CD4-positive, alpha-beta memory T cell (primary cell): ENCODE results near the gene C19orf12. TPM values are rescaled to one million over a fixed set of nuclear protein-coding genes. Genes with fewer than 3 reads are reported as not detected.
A peak's percentile ranks its signal among the peaks of the same experiment; 100 is the strongest.

Experiments used
- CTCF ChIA-PET: fragments of 350-600 bp; sonication (Branson Sonifier 250); formaldehyde crosslinking; loops from one replicate; lab custom pipeline; 2021; ENCODE audit warnings: inconsistent platforms; ENCODE audit not compliant: partially characterized antibody; lab: Charles Lee
- POLR2A ChIA-PET: fragments of 350-600 bp; sonication (Branson Sonifier 250); formaldehyde crosslinking; loops from one replicate; lab custom pipeline; 2021; ENCODE audit not compliant: partially characterized antibody; lab: Charles Lee
- DNase-seq, 5 donors: peaks; one replicate each; pipeline versions ENCODE4 v3.0.0 to v3.0.0-alpha.2; 2020 to 2022; ENCODE audit warnings: mixed read lengths in 1 of 5
- H3K27ac ChIP-seq: one replicate; pipeline ENCODE4 v1.7.0; 2013; ENCODE audit warnings: low read depth, low read length
- H3K27me3 ChIP-seq: 2 replicates; pipeline ENCODE4 v1.7.0; 2013; ENCODE audit warnings: mild to moderate bottlenecking, low read length, moderate library complexity; ENCODE audit not compliant: insufficient read depth
- H3K36me3 ChIP-seq: 2 replicates; pipeline ENCODE4 v1.7.0; 2013; ENCODE audit warnings: mild to moderate bottlenecking, low read length, moderate library complexity; ENCODE audit not compliant: insufficient read depth
- H3K4me1 ChIP-seq: 2 replicates; pipeline ENCODE4 v1.7.0; 2013; ENCODE audit warnings: mild to moderate bottlenecking, low read length, moderate library complexity; ENCODE audit not compliant: insufficient read depth
- H3K4me3 ChIP-seq, 2 donors: one replicate each; pipeline ENCODE4 v1.7.0; 2013; ENCODE audit warnings: low read length in 2 of 2, mild to moderate bottlenecking in 1 of 2
- H3K9me3 ChIP-seq, 2 donors: one replicate each; pipeline ENCODE4 v1.7.0; 2013; ENCODE audit warnings: low read length in 2 of 2, control low read depth in 1 of 2; ENCODE audit not compliant: control insufficient read depth in 1 of 2
- H3K27ac Mint-ChIP-seq, 7 donors: one replicate each; pipeline ENCODE4 v1.8.0; 2020 to 2021; ENCODE audit warnings: mixed read lengths in 7 of 7, mild to moderate bottlenecking in 6 of 7, inconsistent platforms in 3 of 7, moderate library complexity in 3 of 7
- H3K27me3 Mint-ChIP-seq, 2 donors: one replicate each; pipeline ENCODE4 v1.8.0; 2020 to 2021; ENCODE audit warnings: mixed read lengths in 2 of 2
- H3K36me3 Mint-ChIP-seq, 2 donors: one replicate each; pipeline ENCODE4 v1.8.0; 2020 to 2021; ENCODE audit warnings: mixed read lengths in 2 of 2, inconsistent platforms in 1 of 2, mild to moderate bottlenecking in 1 of 2
- H3K4me1 Mint-ChIP-seq, 4 donors: one replicate each; pipeline ENCODE4 v1.8.0; 2020 to 2021; ENCODE audit warnings: mixed read lengths in 4 of 4, mild to moderate bottlenecking in 1 of 4
- H3K4me3 Mint-ChIP-seq, 8 donors: one replicate each; pipeline ENCODE4 v1.8.0; 2020 to 2021; ENCODE audit warnings: mixed read lengths in 8 of 8, mild to moderate bottlenecking in 7 of 8, moderate library complexity in 6 of 8, inconsistent platforms in 3 of 8
- H3K9me3 Mint-ChIP-seq, 8 donors: one replicate each; pipeline ENCODE4 v1.8.0; 2020 to 2021; ENCODE audit warnings: mixed read lengths in 8 of 8, mild to moderate bottlenecking in 5 of 8, inconsistent platforms in 3 of 8, moderate library complexity in 1 of 8
- intact Hi-C: fragments of 100-400 bp; cut with micrococcal nuclease; formaldehyde crosslinking; loops from one replicate; pipeline ENCODE4 v1.15.1; 2023
- polyA plus RNA-seq, 2 donors: library from polyadenylated mRNA; unstranded; fragments of 300-500 nt; fragmentation: Illumina TruSeq; gene quantifications; one replicate each; pipeline ENCODE4 v1.2.3, GENCODE V29; 2021
- total RNA-seq, 2 experiments: library from RNA; stranded (reverse); gene quantifications; one replicate each; pipeline ENCODE4 v1.2.3, GENCODE V29; 2021

C19orf12 gene
- total and polyA plus RNA-seq, 4 experiments from 2014 or later: 22.7 to 30.1 (median 26.4) TPM

GRCh38 chr19:29662278-29662603 is 52.8 kb downstream of the C19orf12 start:
- intact Hi-C loops: no loop called here
- peaks cover 8 to 31% (median 12%) of the 10 kb centered on the region in 4 donors for H3K4me1 Mint-ChIP-seq
- no peak overlapping the region for H3K4me3 ChIP-seq

GRCh38 chr19:29660835-29661234 is 54.2 kb downstream of the C19orf12 start:
- H3K4me3 Mint-ChIP-seq: no peak overlapping the region
- no peaks in the 10 kb centered on the region for H3K36me3 Mint-ChIP-seq
- peaks cover 0 to 1% (median 0%) of the 10 kb centered on the region in 8 donors for H3K9me3 Mint-ChIP-seq
- peak in 1 of 5 donors; percentile 48 for DNase-seq
- Histone ChIP-seq H3K4me3 (no peak overlapping the region), H3K4me1 (peaks cover 7% of the 10 kb centered on the region), H3K9me3 (no peaks in the 10 kb centered on the region), H3K27me3 (no peaks in the 10 kb centered on the region), H3K36me3 (no peaks in the 10 kb centered on the region), H3K27ac (no peak overlapping the region)
- no peaks in the 10 kb centered on the region for H3K27me3 Mint-ChIP-seq
- ChIA-PET CTCF (interaction anchor here (3.2 to 10.1 kb wide), 3 partner anchors 12 to 54 kb away, joined by 18 to 158 read pairs (median 142); partner anchors contain the start of gene C19orf12), POLR2A (interaction anchor here (1.8 to 8.7 kb wide), 3 partner anchors 12 to 54 kb away, joined by 6 to 93 read pairs (median 16); partner anchors contain the start of gene POP4)
- H3K27ac Mint-ChIP-seq: peak overlapping the region in 2 of 7 donors; percentile 66 to 68
- intact Hi-C loops: no loop called here
- peaks cover 4 to 17% (median 6%) of the 10 kb centered on the region in 4 donors for H3K4me1 Mint-ChIP-seq

More at GRCh38 chr19:29662278-29662603, 52.8 kb downstream of the C19orf12 start:
- H3K27ac ChIP-seq: no peak overlapping the region
- peak overlapping the region in 1 of 7 donors; percentile 42 for H3K27ac Mint-ChIP-seq
- POLR2A ChIA-PET: interaction anchor here (1.8 to 8.7 kb wide), 4 partner anchors 10 to 56 kb away, joined by 6 to 138 read pairs (median 54); partner anchors contain the start of genes C19orf12 and POP4
- no peak for DNase-seq
- H3K36me3 Mint-ChIP-seq: peaks cover 4 to 8% of the 10 kb centered on the region in 2 donors
- peaks cover 0 to 1% (median 0%) of the 10 kb centered on the region in 8 donors for H3K9me3 Mint-ChIP-seq
- H3K4me1 ChIP-seq: peaks cover 11% of the 10 kb centered on the region
- H3K36me3 ChIP-seq: no peaks in the 10 kb centered on the region
- H3K4me3 Mint-ChIP-seq: peak overlapping the region in 1 of 8 donors; percentile 44
- no peaks in the 10 kb centered on the region for H3K27me3 Mint-ChIP-seq
- CTCF ChIA-PET: interaction anchor here (1.1 to 10.1 kb wide), 6 partner anchors 10 to 54 kb away, joined by 3 to 158 read pairs (median 80); partner anchors contain the start of genes C19orf12 and POP4
- H3K27me3 ChIP-seq: no peaks in the 10 kb centered on the region
- H3K9me3 ChIP-seq: no peaks in the 10 kb centered on the region

- no peak overlapping the region for H3K27ac ChIP-seq
- Mint-ChIP-seq H3K36me3 (no peaks in the 10 kb centered on the region), H3K4me3 (no peak overlapping the region), H3K4me1 (peaks cover 0 to 11% (median 4%) of the 10 kb centered on the region in 4 donors), H3K27ac (peak overlapping the region in 1 of 7 donors; percentile 38), H3K9me3 (peaks cover 0 to 1% (median 0%) of the 10 kb centered on the region in 8 donors), H3K27me3 (no peaks in the 10 kb centered on the region)
- CTCF ChIA-PET: interaction anchor here (0.6 to 1.6 kb wide), 2 partner anchors 10 to 36 kb away, joined by 3 to 5 read pairs; no protein-coding TSS in a partner anchor
- no peaks in the 10 kb centered on the region for H3K9me3 ChIP-seq
- POLR2A ChIA-PET: interaction anchor here (1.5 kb wide), 1 partner anchor 10 kb away, joined by 4 read pairs; no protein-coding TSS in a partner anchor
- DNase-seq: no peak
- no peaks in the 10 kb centered on the region for H3K27me3 ChIP-seq
- no peak overlapping the region for H3K4me3 ChIP-seq
- H3K36me3 ChIP-seq: no peaks in the 10 kb centered on the region
- H3K4me1 ChIP-seq: no peaks in the 10 kb centered on the region
- intact Hi-C loops: no loop called here
Observed at GRCh38 chr19:29658221-29658991, 56.7 kb downstream of the C19orf12 start.

- Mint-ChIP-seq H3K9me3 (no peaks in the 10 kb centered on the region), H3K36me3 (no peaks in the 10 kb centered on the region), H3K27ac (no peak overlapping the region), H3K27me3 (peaks cover 0 to 2% of the 10 kb centered on the region in 2 donors), H3K4me3 (no peak overlapping the region), H3K4me1 (peaks cover 5 to 11% (median 8%) of the 10 kb centered on the region in 4 donors)
- Histone ChIP-seq H3K36me3 (no peaks in the 10 kb centered on the region), H3K27ac (no peak overlapping the region), H3K4me3 (no peak overlapping the region), H3K9me3 (no peaks in the 10 kb centered on the region), H3K4me1 (peaks cover 6% of the 10 kb centered on the region), H3K27me3 (no peaks in the 10 kb centered on the region)
- DNase-seq: no peak
- intact Hi-C loops: no loop called here
- ChIA-PET POLR2A (no interaction called here), CTCF (no interaction called here)
Observed at GRCh38 chr19:29655648-29656335, 59.3 kb downstream of the C19orf12 start.

GRCh38 chr19:29653398-29653797 is 61.7 kb downstream of the C19orf12 start:
- ChIA-PET CTCF (no interaction called here), POLR2A (no interaction called here)
- no peaks in the 10 kb centered on the region for H3K9me3 ChIP-seq
- H3K36me3 ChIP-seq: no peaks in the 10 kb centered on the region
- Mint-ChIP-seq H3K27me3 (peaks cover 0 to 2% of the 10 kb centered on the region in 2 donors), H3K9me3 (no peaks in the 10 kb centered on the region), H3K27ac (no peak overlapping the region), H3K4me3 (no peak overlapping the region), H3K4me1 (peaks cover 4 to 11% (median 8%) of the 10 kb centered on the region in 4 donors), H3K36me3 (no peaks in the 10 kb centered on the region)
- peaks cover 6% of the 10 kb centered on the region for H3K4me1 ChIP-seq
- no peak overlapping the region for H3K4me3 ChIP-seq
- no peak for DNase-seq
- intact Hi-C loops: no loop called here
- no peak overlapping the region for H3K27ac ChIP-seq
- H3K27me3 ChIP-seq: no peaks in the 10 kb centered on the region

- no peaks in the 10 kb centered on the region for H3K9me3 Mint-ChIP-seq
- H3K4me3 Mint-ChIP-seq: peak overlapping the region in 1 of 8 donors; percentile 4
- peaks cover 0 to 2% of the 10 kb centered on the region in 2 donors for H3K27me3 Mint-ChIP-seq
- Histone ChIP-seq H3K4me1 (peaks cover 6% of the 10 kb centered on the region), H3K36me3 (no peaks in the 10 kb centered on the region), H3K4me3 (no peak overlapping the region), H3K27me3 (no peaks in the 10 kb centered on the region), H3K27ac (no peak overlapping the region), H3K9me3 (no peaks in the 10 kb centered on the region)
- ChIA-PET CTCF (interaction anchor here (1.0 to 2.1 kb wide), 3 partner anchors 15 to 42 kb away, joined by 3 to 4 read pairs (median 3); no protein-coding TSS in a partner anchor), POLR2A (interaction anchor here (1.2 to 1.3 kb wide), 2 partner anchors 14 to 15 kb away, joined by 4 to 5 read pairs; partner anchors contain the start of gene PLEKHF1)
- peaks cover 4 to 11% (median 8%) of the 10 kb centered on the region in 4 donors for H3K4me1 Mint-ChIP-seq
- peak overlapping the region in 1 of 7 donors; percentile 19 for H3K27ac Mint-ChIP-seq
- DNase-seq: no peak
- no peaks in the 10 kb centered on the region for H3K36me3 Mint-ChIP-seq
- intact Hi-C loops: no loop called here
Observed at GRCh38 chr19:29651622-29652394, 63.3 kb downstream of the C19orf12 start.
